ENCODE measurements around the gene ACSL3.
"Not testable (repeated sequence)": the region's sequence is repeated elsewhere in the genome, so short reads cannot be mapped to it uniquely, and the experiment has no call there.

ACSL3 gene

DNA sequence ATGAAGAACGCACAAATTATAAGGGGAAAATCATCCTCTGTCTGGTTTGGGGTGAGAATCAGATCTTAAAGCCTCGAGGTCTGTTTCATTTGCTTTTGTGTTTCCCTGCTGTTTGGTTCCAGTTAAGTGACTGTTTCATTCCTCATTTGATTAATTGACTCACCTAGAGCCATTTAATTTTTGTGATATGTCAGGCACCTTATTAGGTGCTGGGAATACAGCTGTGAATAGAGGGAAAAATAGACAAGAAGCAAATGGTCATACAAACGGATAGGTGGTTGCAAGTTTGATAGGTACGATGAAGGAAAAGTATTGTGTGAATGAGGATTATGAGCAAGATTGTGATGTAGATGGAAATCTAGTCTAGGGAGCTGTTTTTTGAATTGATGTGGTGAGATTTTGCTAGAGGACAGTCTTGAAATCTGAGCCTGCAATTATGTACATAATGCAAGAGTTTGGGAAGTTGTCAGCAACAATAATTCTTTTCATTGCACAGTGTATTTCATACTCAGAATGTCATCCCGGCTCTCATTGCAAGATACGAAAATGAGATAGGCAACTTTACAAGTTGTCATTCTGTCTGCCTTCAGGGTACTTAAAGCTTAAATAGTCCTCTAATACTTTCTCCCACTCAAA is 2.2 kb downstream of the ACSL3 start:
- DNase-seq (ENCODE audit: low spot score in 2 of 2) (no peak), ATAC-seq (ENCODE audit: low read depth) (no peak)
- Mint-ChIP-seq H3K4me3 (no peak overlapping the region), H3K9me3 (no peaks in the 10 kb centered on the region), H3K27me3 (no peaks in the 10 kb centered on the region), H3K36me3 (no peaks in the 10 kb centered on the region), H3K27ac (no peak overlapping the region), H3K4me1 (peaks cover 14% of the 10 kb centered on the region)

DNA sequence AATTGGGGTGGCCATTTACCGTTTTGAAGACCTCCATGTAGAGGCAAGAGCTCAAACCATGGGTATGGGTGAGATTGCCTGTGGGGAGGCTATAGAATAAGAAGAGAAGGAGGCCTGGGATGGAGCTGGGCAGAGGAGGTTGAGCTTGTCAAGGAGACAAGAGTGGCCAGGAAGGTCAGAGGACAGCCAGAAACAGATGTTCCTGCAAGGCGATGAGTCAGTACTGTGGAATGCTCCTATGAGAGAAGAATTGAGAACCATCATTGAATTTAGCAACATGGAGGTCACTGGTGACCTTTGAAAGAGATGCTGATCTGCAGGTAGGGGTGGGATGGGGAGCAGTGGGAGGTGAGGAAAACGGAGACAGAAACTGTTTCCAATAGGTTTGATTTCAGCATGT is 3.5 kb downstream of the ACSL3 start:
- peaks cover 14% of the 10 kb centered on the region for H3K4me1 Mint-ChIP-seq
- DNase-seq (ENCODE audit: low spot score in 2 of 2), result no peak
- no peaks in the 10 kb centered on the region for H3K9me3 Mint-ChIP-seq
- H3K4me3 Mint-ChIP-seq, result no peak overlapping the region
- no peak for ATAC-seq (ENCODE audit: low read depth)
- no peaks in the 10 kb centered on the region for H3K27me3 Mint-ChIP-seq
- no peaks in the 10 kb centered on the region for H3K36me3 Mint-ChIP-seq
- H3K27ac Mint-ChIP-seq, result no peak overlapping the region

GRCh38 chr2:222865301-222865700 is 4.5 kb downstream of the ACSL3 start:
- Mint-ChIP-seq H3K27ac (no peak overlapping the region), H3K9me3 (no peaks in the 10 kb centered on the region), H3K27me3 (no peaks in the 10 kb centered on the region), H3K4me1 (peaks cover 10% of the 10 kb centered on the region), H3K4me3 (no peak overlapping the region), H3K36me3 (no peaks in the 10 kb centered on the region)
- ATAC-seq (ENCODE audit: low read depth) (no peak), DNase-seq (ENCODE audit: low spot score in 2 of 2) (no peak)

GRCh38 chr2:222866358-222866960 is 5.6 kb downstream of the ACSL3 start:
- Mint-ChIP-seq H3K27me3 (no peaks in the 10 kb centered on the region), H3K9me3 (no peaks in the 10 kb centered on the region), H3K36me3 (no peaks in the 10 kb centered on the region), H3K27ac (no peak overlapping the region), H3K4me1 (peaks cover 9% of the 10 kb centered on the region), H3K4me3 (no peak overlapping the region)
- ATAC-seq (ENCODE audit: low read depth) (no peak), DNase-seq (ENCODE audit: low spot score in 2 of 2) (no peak)

DNA sequence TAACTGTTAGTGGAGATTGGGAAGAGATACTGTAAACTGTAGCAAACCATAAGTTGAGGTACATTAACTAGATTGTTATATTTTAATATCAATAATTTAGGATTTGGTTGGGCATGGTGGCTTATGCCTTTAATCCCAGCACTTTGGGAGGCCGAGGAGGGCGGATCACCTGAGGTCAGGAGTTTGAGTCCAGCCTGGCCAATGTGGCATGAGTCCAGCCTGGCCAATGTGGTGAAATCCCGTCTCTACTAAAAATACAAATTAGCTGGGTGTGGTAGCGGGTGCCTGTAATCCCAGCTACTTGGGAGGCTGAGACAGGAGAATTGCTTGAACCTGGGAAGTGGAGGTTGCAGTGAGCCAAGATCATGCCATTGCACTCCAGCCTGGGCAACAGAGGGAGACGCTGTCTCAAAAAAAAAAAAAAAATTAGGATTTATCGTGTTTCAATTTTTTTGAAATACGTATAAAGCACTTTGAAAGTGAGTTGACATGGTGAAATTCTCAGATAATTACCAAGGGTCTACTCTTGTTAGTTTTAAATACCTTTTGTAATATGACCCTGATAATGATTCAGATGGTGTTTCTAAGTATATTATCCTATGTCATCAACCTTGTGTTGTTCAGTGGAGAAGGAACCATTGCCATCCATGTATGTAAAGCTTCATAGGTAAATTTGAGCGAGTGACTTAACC is 7.9 kb downstream of the ACSL3 start:
- peaks cover 11% of the 10 kb centered on the region for H3K4me1 Mint-ChIP-seq
- not testable (repeated sequence) for H3K9me3 Mint-ChIP-seq; H3K27ac Mint-ChIP-seq; DNase-seq (ENCODE audit: low spot score in 2 of 2); H3K27me3 Mint-ChIP-seq; ATAC-seq (ENCODE audit: low read depth); H3K4me3 Mint-ChIP-seq; H3K36me3 Mint-ChIP-seq

DNA sequence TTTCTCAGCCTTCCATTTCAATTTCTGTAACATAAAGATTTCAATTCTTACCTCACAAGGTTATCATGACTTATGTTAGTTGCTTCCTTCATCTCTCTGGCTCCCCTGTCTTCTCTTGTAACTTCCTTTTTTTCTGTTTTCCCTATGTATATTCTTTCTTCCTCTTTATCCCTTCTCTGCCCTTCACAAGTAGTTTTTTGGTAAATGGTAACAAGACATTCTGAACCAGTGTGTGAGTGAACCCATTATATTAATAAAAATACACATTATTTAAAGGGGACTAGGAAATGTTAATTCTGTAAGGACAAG is 8.4 kb downstream of the ACSL3 start:
- H3K27me3 Mint-ChIP-seq, result no peaks in the 10 kb centered on the region
- no peak for DNase-seq (ENCODE audit: low spot score in 2 of 2)
- H3K4me3 Mint-ChIP-seq, result no peak overlapping the region
- ATAC-seq (ENCODE audit: low read depth), result no peak
- no peaks in the 10 kb centered on the region for H3K9me3 Mint-ChIP-seq
- H3K4me1 Mint-ChIP-seq, result peaks cover 11% of the 10 kb centered on the region
- no peak overlapping the region for H3K27ac Mint-ChIP-seq
- no peaks in the 10 kb centered on the region for H3K36me3 Mint-ChIP-seq

GRCh38 chr2:222871291-222871690 is 10.5 kb downstream of the ACSL3 start:
- Mint-ChIP-seq H3K27ac (no peak overlapping the region), H3K4me3 (no peak overlapping the region), H3K4me1 (peaks cover 7% of the 10 kb centered on the region), H3K27me3 (no peaks in the 10 kb centered on the region), H3K9me3 (peaks cover 2% of the 10 kb centered on the region), H3K36me3 (no peaks in the 10 kb centered on the region)
- ATAC-seq (ENCODE audit: low read depth), result no peak
- no peak for DNase-seq (ENCODE audit: low spot score in 2 of 2)

GRCh38 chr2:222872551-222872950 is 11.7 kb downstream of the ACSL3 start:
- Mint-ChIP-seq H3K9me3 (peaks cover 2% of the 10 kb centered on the region), H3K27me3 (no peaks in the 10 kb centered on the region), H3K4me1 (peaks cover 13% of the 10 kb centered on the region), H3K36me3 (no peaks in the 10 kb centered on the region), H3K4me3 (no peak overlapping the region), H3K27ac (no peak overlapping the region)
- DNase-seq (ENCODE audit: low spot score in 2 of 2) (no peak), ATAC-seq (ENCODE audit: low read depth) (no peak)

DNA sequence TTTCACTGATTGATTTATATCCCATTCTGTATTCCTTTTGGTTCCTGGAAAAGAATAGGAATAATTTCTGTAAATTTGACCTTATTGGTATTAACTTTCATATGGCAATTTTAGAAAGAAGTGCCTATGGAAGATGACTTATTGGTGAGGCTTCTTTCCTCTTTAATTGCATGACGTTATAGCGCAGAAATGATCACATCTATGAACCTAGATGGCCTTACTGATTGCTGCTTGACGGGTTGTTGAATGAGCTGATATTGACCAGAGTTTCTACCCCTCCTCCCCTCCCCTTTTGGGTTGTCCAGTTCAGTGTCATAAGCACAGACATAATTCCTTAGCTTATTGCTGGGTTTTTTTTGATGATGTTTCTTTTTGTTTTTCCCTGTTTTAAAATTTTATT is 14.6 kb downstream of the ACSL3 start:
- H3K36me3 Mint-ChIP-seq, result no peaks in the 10 kb centered on the region
- no peak overlapping the region for H3K27ac Mint-ChIP-seq
- H3K9me3 Mint-ChIP-seq, result peaks cover 2% of the 10 kb centered on the region
- no peak overlapping the region for H3K4me3 Mint-ChIP-seq
- H3K4me1 Mint-ChIP-seq, result peaks cover 18% of the 10 kb centered on the region
- ATAC-seq (ENCODE audit: low read depth) (no peak), DNase-seq (ENCODE audit: low spot score in 2 of 2) (no peak)
- H3K27me3 Mint-ChIP-seq, result no peaks in the 10 kb centered on the region

DNA sequence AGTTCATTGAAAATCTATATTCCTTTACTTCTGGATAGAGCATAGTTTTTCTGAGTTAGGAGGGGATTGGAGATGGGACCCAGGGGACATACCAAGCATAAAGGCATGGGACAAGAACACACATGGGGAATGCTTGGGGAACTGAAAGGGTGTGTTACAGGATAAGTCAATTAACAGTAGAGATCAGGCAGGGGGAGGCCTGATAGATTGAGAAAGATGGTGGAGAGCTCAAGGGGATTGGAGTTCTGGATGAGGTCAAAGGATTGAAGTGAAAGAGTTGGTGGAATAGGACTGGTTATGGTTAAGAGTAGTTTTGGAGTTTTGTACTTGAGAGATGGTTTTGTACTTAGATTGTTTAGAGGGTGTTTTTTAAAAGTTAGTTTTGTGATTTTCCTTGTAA is 16.1 kb downstream of the ACSL3 start:
- ATAC-seq (ENCODE audit: low read depth) (no peak), DNase-seq (ENCODE audit: low spot score in 2 of 2) (no peak)
- H3K4me1 Mint-ChIP-seq, result peaks cover 18% of the 10 kb centered on the region
- H3K4me3 Mint-ChIP-seq, result no peak overlapping the region
- peaks cover 2% of the 10 kb centered on the region for H3K9me3 Mint-ChIP-seq
- no peaks in the 10 kb centered on the region for H3K36me3 Mint-ChIP-seq
- H3K27me3 Mint-ChIP-seq, result no peaks in the 10 kb centered on the region
- no peak overlapping the region for H3K27ac Mint-ChIP-seq

DNA sequence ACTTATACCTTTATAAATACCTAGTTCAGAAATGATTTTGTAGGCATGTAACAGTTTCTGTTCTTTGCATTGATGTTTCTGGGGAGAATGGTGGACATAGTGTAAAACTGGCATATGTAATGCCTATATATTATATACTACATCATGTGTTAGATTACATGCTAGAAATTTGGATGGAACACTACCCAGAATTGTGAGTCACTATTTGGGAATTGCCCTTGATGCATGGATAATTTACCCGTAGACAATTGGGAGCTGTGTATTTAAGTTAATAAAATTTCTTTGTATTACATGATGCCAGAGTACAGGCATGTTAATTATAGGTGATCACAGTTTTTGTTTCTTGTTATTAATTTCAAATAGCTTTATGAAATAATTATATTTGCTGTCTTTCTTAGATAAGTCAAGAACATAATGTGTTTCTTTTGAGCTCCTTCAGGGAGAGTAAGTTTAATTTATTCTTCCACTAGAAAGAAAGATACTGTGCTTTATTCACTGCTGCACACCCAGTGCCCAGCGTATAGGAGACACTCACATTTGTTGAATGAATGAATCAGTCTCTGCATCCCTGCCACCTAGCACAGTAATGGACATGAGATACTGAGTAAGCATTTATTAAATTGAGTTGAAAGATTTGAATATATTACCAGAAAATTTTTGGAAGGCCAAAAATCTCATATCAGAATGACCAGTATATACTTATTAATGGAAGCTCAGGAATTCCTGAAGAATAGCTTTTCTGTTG is 16.9 kb downstream of the ACSL3 start:
- H3K4me1 Mint-ChIP-seq, result peaks cover 15% of the 10 kb centered on the region
- peaks cover 2% of the 10 kb centered on the region for H3K9me3 Mint-ChIP-seq
- no peak overlapping the region for H3K4me3 Mint-ChIP-seq
- DNase-seq (ENCODE audit: low spot score in 2 of 2) (no peak), ATAC-seq (ENCODE audit: low read depth) (no peak)
- H3K36me3 Mint-ChIP-seq, result no peaks in the 10 kb centered on the region
- no peaks in the 10 kb centered on the region for H3K27me3 Mint-ChIP-seq
- H3K27ac Mint-ChIP-seq, result no peak overlapping the region

- DNase-seq (ENCODE audit: low spot score in 2 of 2), result no peak
- ATAC-seq (ENCODE audit: low read depth), result no peak
- no peak overlapping the region for H3K27ac Mint-ChIP-seq
- H3K36me3 Mint-ChIP-seq, result no peaks in the 10 kb centered on the region
- H3K4me1 Mint-ChIP-seq, result peaks cover 17% of the 10 kb centered on the region
- H3K9me3 Mint-ChIP-seq, result peaks cover 2% of the 10 kb centered on the region
- no peak overlapping the region for H3K4me3 Mint-ChIP-seq
- no peaks in the 10 kb centered on the region for H3K27me3 Mint-ChIP-seq
Measured at GRCh38 chr2:222878301-222878876, 17.6 kb downstream of the ACSL3 start.

GRCh38 chr2:222878877-222879603 is 18.2 kb downstream of the ACSL3 start:
- Mint-ChIP-seq H3K27ac (no peak overlapping the region), H3K4me3 (no peak overlapping the region)
- no peak for DNase-seq (ENCODE audit: low spot score in 2 of 2)

GRCh38 chr2:222879604-222879933 is 18.7 kb downstream of the ACSL3 start:
- no peak for ATAC-seq (ENCODE audit: low read depth)

More at GRCh38 chr2:222878877-222879603, 18.2 kb downstream of the ACSL3 start:
- ATAC-seq (ENCODE audit: low read depth), result no peak
- Mint-ChIP-seq H3K4me1 (peaks cover 21% of the 10 kb centered on the region), H3K9me3 (peaks cover 2% of the 10 kb centered on the region), H3K27me3 (no peaks in the 10 kb centered on the region), H3K36me3 (no peaks in the 10 kb centered on the region)

More at GRCh38 chr2:222879604-222879933, 18.7 kb downstream of the ACSL3 start:
- Mint-ChIP-seq H3K36me3 (no peaks in the 10 kb centered on the region), H3K4me1 (peaks cover 24% of the 10 kb centered on the region), H3K27me3 (no peaks in the 10 kb centered on the region), H3K9me3 (peaks cover 2% of the 10 kb centered on the region), H3K27ac (no peak overlapping the region), H3K4me3 (no peak overlapping the region)
- no peak for DNase-seq (ENCODE audit: low spot score in 2 of 2)
